Activated naive CD4-positive, alpha-beta T cell treated with anti-CD3 and anti-CD28 coated beads for 36 hours (primary cell): ENCODE results near the gene TEX51. TPM values are rescaled to one million over a fixed set of nuclear protein-coding genes. Genes with fewer than 3 reads are reported as not detected.

Source experiments
- CTCF ChIA-PET: fragments of 350-600 bp; sonication (Branson Sonifier 250); formaldehyde crosslinking; loops from one replicate; lab custom pipeline; 2021; ENCODE audit warnings: antibody characterized with exemption; lab: Charles Lee
- DNase-seq: peaks from one replicate; pipeline ENCODE4 v3.0.0-alpha.2; 2020
- H3K27ac Mint-ChIP-seq: one replicate; pipeline ENCODE4 v1.8.0; 2021; ENCODE audit warnings: mild to moderate bottlenecking, mixed read lengths
- H3K27me3 Mint-ChIP-seq: one replicate; pipeline ENCODE4 v1.8.0; 2021; ENCODE audit warnings: low read depth, mixed read lengths
- H3K36me3 Mint-ChIP-seq: one replicate; pipeline ENCODE4 v1.8.0; 2021; ENCODE audit warnings: low read depth, mixed read lengths
- H3K4me1 Mint-ChIP-seq: one replicate; pipeline ENCODE4 v1.8.0; 2021; ENCODE audit warnings: low read depth, mixed read lengths
- H3K4me3 Mint-ChIP-seq: one replicate; pipeline ENCODE4 v1.8.0; 2021; ENCODE audit warnings: mild to moderate bottlenecking, moderate library complexity, mixed read lengths
- H3K9me3 Mint-ChIP-seq: one replicate; pipeline ENCODE4 v1.8.0; 2021; ENCODE audit warnings: mixed read lengths
- intact Hi-C: fragments of 100-400 bp; cut with micrococcal nuclease; formaldehyde crosslinking; loops from one replicate; pipeline ENCODE4 v1.15.1; 2023
- total RNA-seq, 2 experiments: library from RNA; stranded (reverse); gene quantifications; one replicate each; pipeline ENCODE4 v1.2.3, GENCODE V29; 2021

The TEX51 gene
- total RNA-seq, result not detected

- no peaks in the 10 kb centered on the region for H3K9me3 Mint-ChIP-seq
Measured at GRCh38 chr2:126898636-126899035, at the start of gene TEX51. TEX51 (plus strand) TSS chr2:126898890; CDS start chr2:126898919, 29 bp downstream.

GRCh38 chr2:126849054-126849453 lies 49.6 kb upstream of the TEX51 start:
- CTCF ChIA-PET, result interaction anchor here (1.2 kb wide), 1 partner anchor 10 kb away, joined by 3 read pairs; no protein-coding TSS in a partner anchor
- Mint-ChIP-seq H3K36me3 (no peaks in the 10 kb centered on the region), H3K27ac (no peak overlapping the region), H3K27me3 (no peaks in the 10 kb centered on the region), H3K4me3 (no peak overlapping the region), H3K9me3 (no peaks in the 10 kb centered on the region), H3K4me1 (no peaks in the 10 kb centered on the region)
- no peak for DNase-seq
- intact Hi-C loops, result no loop called here

More at GRCh38 chr2:126898636-126899035, at the start of gene TEX51:
- peaks cover 5% of the 10 kb centered on the region for H3K27me3 Mint-ChIP-seq
- CTCF ChIA-PET, result no interaction called here
- no peaks in the 10 kb centered on the region for H3K4me1 Mint-ChIP-seq
- H3K4me3 Mint-ChIP-seq, result no peak within 1 kb of the TSS
- no peaks in the 10 kb centered on the region for H3K36me3 Mint-ChIP-seq
- DNase-seq, result no peak
- intact Hi-C loops, result no loop called here
- H3K27ac Mint-ChIP-seq, result no peak within 1 kb of the TSS

GRCh38 chr2:126849486-126849885 lies 49.2 kb upstream of the TEX51 start:
- no peak for DNase-seq
- H3K4me1 Mint-ChIP-seq, result no peaks in the 10 kb centered on the region
- intact Hi-C loops, result no loop called here
- H3K27me3 Mint-ChIP-seq, result no peaks in the 10 kb centered on the region
- CTCF ChIA-PET, result interaction anchor here (1.2 kb wide), 1 partner anchor 10 kb away, joined by 3 read pairs; no protein-coding TSS in a partner anchor
- H3K4me3 Mint-ChIP-seq, result no peak overlapping the region
- H3K27ac Mint-ChIP-seq, result no peak overlapping the region
- H3K36me3 Mint-ChIP-seq, result no peaks in the 10 kb centered on the region
- no peaks in the 10 kb centered on the region for H3K9me3 Mint-ChIP-seq

- Mint-ChIP-seq H3K27ac (no peak overlapping the region), H3K4me1 (no peaks in the 10 kb centered on the region), H3K36me3 (no peaks in the 10 kb centered on the region), H3K27me3 (no peaks in the 10 kb centered on the region), H3K9me3 (no peaks in the 10 kb centered on the region), H3K4me3 (no peak overlapping the region)
- DNase-seq, result no peak
- intact Hi-C loops, result no loop called here
- CTCF ChIA-PET, result interaction anchor here (1.2 kb wide), 1 partner anchor 9 kb away, joined by 3 read pairs; no protein-coding TSS in a partner anchor
Measured at GRCh38 chr2:126849991-126850535, 48.6 kb upstream of the TEX51 start.

- Mint-ChIP-seq H3K9me3 (no peaks in the 10 kb centered on the region), H3K27me3 (no peaks in the 10 kb centered on the region), H3K4me1 (no peaks in the 10 kb centered on the region), H3K36me3 (no peaks in the 10 kb centered on the region), H3K27ac (no peak overlapping the region), H3K4me3 (no peak overlapping the region)
- intact Hi-C loops, result no loop called here
- CTCF ChIA-PET, result no interaction called here
- no peak for DNase-seq
Measured at GRCh38 chr2:126850940-126851339, 47.8 kb upstream of the TEX51 start.

GRCh38 chr2:126851756-126852155 lies 46.9 kb upstream of the TEX51 start:
- H3K4me3 Mint-ChIP-seq, result no peak overlapping the region
- intact Hi-C loops, result no loop called here
- H3K4me1 Mint-ChIP-seq, result no peaks in the 10 kb centered on the region
- CTCF ChIA-PET, result interaction anchor here (0.6 kb wide), 1 partner anchor 64 kb away, joined by 3 read pairs; no protein-coding TSS in a partner anchor
- no peaks in the 10 kb centered on the region for H3K9me3 Mint-ChIP-seq
- H3K27ac Mint-ChIP-seq, result no peak overlapping the region
- H3K27me3 Mint-ChIP-seq, result no peaks in the 10 kb centered on the region
- H3K36me3 Mint-ChIP-seq, result no peaks in the 10 kb centered on the region
- no peak for DNase-seq

- no peak overlapping the region for H3K4me3 Mint-ChIP-seq
- intact Hi-C loops, result no loop called here
- no peak overlapping the region for H3K27ac Mint-ChIP-seq
- CTCF ChIA-PET, result no interaction called here
- no peaks in the 10 kb centered on the region for H3K36me3 Mint-ChIP-seq
- DNase-seq, result no peak
- H3K4me1 Mint-ChIP-seq, result no peaks in the 10 kb centered on the region
- H3K9me3 Mint-ChIP-seq, result no peaks in the 10 kb centered on the region
- H3K27me3 Mint-ChIP-seq, result no peaks in the 10 kb centered on the region
Measured at GRCh38 chr2:126852361-126852760, 46.3 kb upstream of the TEX51 start.

GRCh38 chr2:126855606-126856005 lies 43.1 kb upstream of the TEX51 start:
- Mint-ChIP-seq H3K9me3 (no peaks in the 10 kb centered on the region), H3K27me3 (no peaks in the 10 kb centered on the region), H3K4me3 (no peak overlapping the region), H3K27ac (no peak overlapping the region), H3K36me3 (no peaks in the 10 kb centered on the region), H3K4me1 (no peaks in the 10 kb centered on the region)
- no peak for DNase-seq
- intact Hi-C loops, result no loop called here
- CTCF ChIA-PET, result no interaction called here

GRCh38 chr2:126856403-126856802 lies 42.3 kb upstream of the TEX51 start:
- intact Hi-C loops, result no loop called here
- no peak overlapping the region for H3K4me3 Mint-ChIP-seq
- no peaks in the 10 kb centered on the region for H3K4me1 Mint-ChIP-seq
- no peaks in the 10 kb centered on the region for H3K36me3 Mint-ChIP-seq
- H3K27ac Mint-ChIP-seq, result no peak overlapping the region
- no peaks in the 10 kb centered on the region for H3K27me3 Mint-ChIP-seq
- CTCF ChIA-PET, result no interaction called here
- no peaks in the 10 kb centered on the region for H3K9me3 Mint-ChIP-seq
- no peak for DNase-seq

GRCh38 chr2:126857502-126857901 lies 41.2 kb upstream of the TEX51 start:
- DNase-seq, result no peak
- H3K4me3 Mint-ChIP-seq, result no peak overlapping the region
- H3K4me1 Mint-ChIP-seq, result no peaks in the 10 kb centered on the region
- intact Hi-C loops, result no loop called here
- H3K27ac Mint-ChIP-seq, result no peak overlapping the region
- H3K27me3 Mint-ChIP-seq, result no peaks in the 10 kb centered on the region
- H3K9me3 Mint-ChIP-seq, result no peaks in the 10 kb centered on the region
- CTCF ChIA-PET, result interaction anchor here (1.4 kb wide), 1 partner anchor 115 kb away, joined by 3 read pairs; no protein-coding TSS in a partner anchor
- no peaks in the 10 kb centered on the region for H3K36me3 Mint-ChIP-seq

GRCh38 chr2:126858013-126858412 lies 40.7 kb upstream of the TEX51 start:
- intact Hi-C loops, result no loop called here
- DNase-seq, result no peak
- H3K27me3 Mint-ChIP-seq, result peaks cover 4% of the 10 kb centered on the region
- H3K9me3 Mint-ChIP-seq, result no peaks in the 10 kb centered on the region
- no peaks in the 10 kb centered on the region for H3K36me3 Mint-ChIP-seq
- no peak overlapping the region for H3K27ac Mint-ChIP-seq
- H3K4me3 Mint-ChIP-seq, result no peak overlapping the region
- CTCF ChIA-PET, result interaction anchor here (1.4 kb wide), 1 partner anchor 114 kb away, joined by 3 read pairs; no protein-coding TSS in a partner anchor
- no peaks in the 10 kb centered on the region for H3K4me1 Mint-ChIP-seq

- H3K27ac Mint-ChIP-seq, result no peak overlapping the region
- H3K4me3 Mint-ChIP-seq, result no peak overlapping the region
- H3K27me3 Mint-ChIP-seq, result peaks cover 4% of the 10 kb centered on the region
- no peaks in the 10 kb centered on the region for H3K4me1 Mint-ChIP-seq
- CTCF ChIA-PET, result interaction anchor here (1.1 to 1.4 kb wide), 2 partner anchors 9 to 114 kb away, joined by 3 read pairs; no protein-coding TSS in a partner anchor
- H3K36me3 Mint-ChIP-seq, result no peaks in the 10 kb centered on the region
- intact Hi-C loops, result no loop called here
- DNase-seq, result no peak
- no peaks in the 10 kb centered on the region for H3K9me3 Mint-ChIP-seq
Measured at GRCh38 chr2:126858436-126858835, 40.3 kb upstream of the TEX51 start.

- Mint-ChIP-seq H3K27ac (no peak overlapping the region), H3K9me3 (no peaks in the 10 kb centered on the region), H3K4me1 (no peaks in the 10 kb centered on the region), H3K27me3 (peaks cover 8% of the 10 kb centered on the region), H3K4me3 (no peak overlapping the region), H3K36me3 (no peaks in the 10 kb centered on the region)
- CTCF ChIA-PET, result interaction anchor here (1.1 kb wide), 1 partner anchor 9 kb away, joined by 3 read pairs; no protein-coding TSS in a partner anchor
- no peak for DNase-seq
- intact Hi-C loops, result no loop called here
Measured at GRCh38 chr2:126858991-126859390, 39.7 kb upstream of the TEX51 start.
